GM18499 (cell line): ENCODE results near the gene P2RX3.

ENCODE experiments used
- ATAC-seq: cut with Tn5 transposase; IDR thresholded peaks from one replicate; pipeline ENCODE4 v1.9.1; 2021; ENCODE audit warnings: moderate number of reproducible peaks; ENCODE audit not compliant: insufficient read depth, unreplicated experiment

P2RX3 gene

GRCh38 chr11:57309106-57310059 lies 28.8 kb upstream of the P2RX3 start:
- ATAC-seq, result no peak

- no peak for ATAC-seq
These were observed 28.1 kb upstream of the P2RX3 start for GRCh38 chr11:57310091-57310490.

- no peak for ATAC-seq
These were observed 27.5 kb upstream of the P2RX3 start for GRCh38 chr11:57310630-57311086.

GRCh38 chr11:57311109-57311936 lies 26.8 kb upstream of the P2RX3 start:
- peak; percentile 99 for ATAC-seq

- no peak for ATAC-seq
These were observed 25.6 kb upstream of the P2RX3 start for GRCh38 chr11:57312511-57313021.

GRCh38 chr11:57313071-57313787 lies 24.9 kb upstream of the P2RX3 start:
- no peak for ATAC-seq

GRCh38 chr11:57313788-57314135 lies 24.4 kb upstream of the P2RX3 start:
- no peak for ATAC-seq

- ATAC-seq, result no peak
These were observed 23.8 kb upstream of the P2RX3 start for GRCh38 chr11:57314221-57314973.

- no peak for ATAC-seq
These were observed 22.7 kb upstream of the P2RX3 start for GRCh38 chr11:57315491-57315890.

GRCh38 chr11:57316017-57316416 lies 22.1 kb upstream of the P2RX3 start:
- no peak for ATAC-seq

- no peak for ATAC-seq
These were observed 20.0 kb upstream of the P2RX3 start for GRCh38 chr11:57318178-57318577.

- no peak for ATAC-seq
These were observed 18.0 kb upstream of the P2RX3 start for GRCh38 chr11:57320067-57320718.

- no peak for ATAC-seq
These were observed 17.3 kb upstream of the P2RX3 start for GRCh38 chr11:57320719-57321387.

- ATAC-seq, result no peak
These were observed 16.5 kb upstream of the P2RX3 start for GRCh38 chr11:57321388-57322255.

- no peak for ATAC-seq
These were observed 15.6 kb upstream of the P2RX3 start for GRCh38 chr11:57322256-57323166.

GRCh38 chr11:57323167-57323854 lies 14.8 kb upstream of the P2RX3 start:
- no peak for ATAC-seq
